SK-N-SH (cell line): Measurements from ENCODE around the gene PHKA2. TPM values are rescaled to one million over a fixed set of nuclear protein-coding genes. Genes with fewer than 3 reads are reported as not detected.

Experiments used
- CTCF ChIA-PET: fragments of 300-600, 350-600 bp; formaldehyde crosslinking; extraction: SDS; loops from one replicate; lab custom pipeline; 2021; lab: Yijun Ruan, JAX
- POLR2A ChIA-PET: fragments of 350-600 bp; sonication (Branson Sonifier 250); formaldehyde crosslinking; extraction: SDS; loops from one replicate; lab custom pipeline; 2020; ENCODE audit warnings: antibody characterized with exemption, inconsistent platforms; lab: Yijun Ruan, JAX
- DNase-seq: peaks from one replicate; pipeline ENCODE4 v3.0.0; 2012
- H2AFZ ChIP-seq: fragments of 200-600 bp; sonication (generic); 2 replicates; pipeline ENCODE4 v1.8.1; 2016; ENCODE audit warnings: antibody characterized with exemption, mild to moderate bottlenecking, low read depth
- H3F3A ChIP-seq: fragments of 200-600 bp; sonication (generic); replicated peaks from 2 replicates; pipeline ENCODE3; 2016; ENCODE audit warnings: antibody characterized with exemption, mild to moderate bottlenecking; ENCODE audit not compliant: insufficient read depth
- H3K27ac ChIP-seq, 2 experiments: fragments of 200-500 bp in 1 of 2; fragments of 200-600 bp in 1 of 2; sonication (Bioruptor generic) in 1 of 2; sonication (generic), shearing (Covaris generic) in 1 of 2; 2 replicates each; pipeline versions ENCODE4 v1.5.1 to v1.6.1; 2014 to 2016; ENCODE audit warnings: low read depth in 2 of 2, inconsistent platforms in 1 of 2, low read length in 1 of 2, mild to moderate bottlenecking in 1 of 2, mixed read lengths in 1 of 2
- H3K27me3 ChIP-seq: fragments of 200-600 bp; sonication (generic), shearing (Covaris generic); 2 replicates; pipeline ENCODE4 v1.6.1; 2016; ENCODE audit warnings: mixed run types; ENCODE audit not compliant: insufficient read depth
- H3K36me3 ChIP-seq, 2 experiments: fragments of 200-500 bp in 1 of 2; fragments of 200-600 bp in 1 of 2; sonication (Bioruptor generic) in 1 of 2; sonication (generic) in 1 of 2; replicated peaks in 1 of 2; 2 replicates each; pipeline versions ENCODE3 to v1.5.1; 2014 to 2016; ENCODE audit warnings: low read length in 1 of 2, mild to moderate bottlenecking in 1 of 2; ENCODE audit not compliant: insufficient read depth in 2 of 2, control insufficient read depth in 1 of 2
- H3K4me1 ChIP-seq, 2 experiments: fragments of 200-500 bp in 1 of 2; fragments of 200-600 bp in 1 of 2; sonication (Bioruptor generic) in 1 of 2; sonication (generic), shearing (Covaris generic) in 1 of 2; 2 replicates each; pipeline versions ENCODE4 v1.5.1 to v1.6.1; 2014 to 2016; ENCODE audit warnings: low read depth in 1 of 2, low read length in 1 of 2, mixed run types in 1 of 2; ENCODE audit not compliant: insufficient read depth in 2 of 2, control insufficient read depth in 1 of 2
- H3K4me2 ChIP-seq: fragments of 200-600 bp; sonication (generic), shearing (Covaris generic); 2 replicates; pipeline ENCODE4 v1.6.1; 2017; ENCODE audit warnings: mixed run types
- H3K4me3 ChIP-seq, 2 experiments: fragments of 200-500 bp in 1 of 2; fragments of 200-600 bp in 1 of 2; sonication (Bioruptor generic) in 1 of 2; sonication (generic), shearing (Covaris generic) in 1 of 2; 2 replicates each; pipeline versions ENCODE4 v1.5.1 to v1.8.1; 2014 to 2016; ENCODE audit warnings: low read depth in 2 of 2, inconsistent platforms in 1 of 2, low read length in 1 of 2, mild to moderate bottlenecking in 1 of 2, mixed read lengths in 1 of 2, moderate library complexity in 1 of 2
- H3K79me2 ChIP-seq: fragments of 200-600 bp; sonication (generic); 2 replicates; pipeline ENCODE4 v1.8.1; 2017; ENCODE audit warnings: mild to moderate bottlenecking; ENCODE audit not compliant: insufficient read depth
- H3K9ac ChIP-seq: fragments of 200-600 bp; sonication (generic); 2 replicates; pipeline ENCODE4 v1.6.1; 2017; ENCODE audit warnings: mixed run types
- H3K9me2 ChIP-seq: fragments of 200-600 bp; sonication (generic); 2 replicates; pipeline ENCODE4 v1.6.1; 2017; ENCODE audit warnings: mixed run types
- H3K9me3 ChIP-seq: fragments of 200-600 bp; sonication (generic); 2 replicates; pipeline ENCODE4 v1.6.1; 2017; ENCODE audit warnings: mixed run types, mild to moderate bottlenecking, moderate library complexity
- H4K20me1 ChIP-seq: fragments of 200-600 bp; sonication (generic); 2 replicates; pipeline ENCODE4 v1.6.1; 2017; ENCODE audit warnings: mild to moderate bottlenecking, mixed run types; ENCODE audit not compliant: insufficient read depth
- CHD2 ChIP-seq: fragments of 150-350 bp; IDR thresholded peaks from 2 replicates; pipeline ENCODE4 v1.6.1; 2018; ENCODE audit warnings: low read length; ENCODE audit not compliant: partially characterized antibody
- EP300 ChIP-seq, 2 experiments: IDR thresholded peaks; 2 replicates each; pipeline versions ENCODE4 v1.4.0 to v1.6.1; 2012; ENCODE audit warnings: borderline replicate concordance in 1 of 2, low read depth in 1 of 2, low read length in 1 of 2
- EZH2phosphoT487 ChIP-seq: fragments of 200-600 bp; sonication (generic); IDR thresholded peaks from 2 replicates; pipeline ENCODE4 v1.6.1; 2017; ENCODE audit warnings: low read depth, mixed run types, mild to moderate bottlenecking, antibody characterized with exemption, moderate library complexity, borderline replicate concordance
- FOSL2 ChIP-seq: IDR thresholded peaks from 2 replicates; pipeline ENCODE4 v1.4.0; 2012; ENCODE audit warnings: low read depth, mild to moderate bottlenecking, moderate library complexity, borderline replicate concordance
- FOXM1 ChIP-seq: IDR thresholded peaks from 2 replicates; pipeline ENCODE4 v1.4.0; 2012; ENCODE audit warnings: low read depth, mild to moderate bottlenecking
- GABPA ChIP-seq: IDR thresholded peaks from 2 replicates; pipeline ENCODE4 v1.4.0; 2012; ENCODE audit warnings: low read depth, mild to moderate bottlenecking
- GATA2 ChIP-seq: sonication (generic); formaldehyde crosslinking; IDR thresholded peaks from 2 replicates; pipeline ENCODE4 v1.5.0; 2020; ENCODE audit warnings: mild to moderate bottlenecking, missing genetic modification reagents
- MXI1 ChIP-seq: IDR thresholded peaks from 2 replicates; pipeline ENCODE4 v1.6.1; 2012; ENCODE audit warnings: mild to moderate bottlenecking, low read depth, low read length, improper control_type of control experiment
- NRF1 ChIP-seq: IDR thresholded peaks from 2 replicates; pipeline ENCODE4 v1.6.1; 2012; ENCODE audit warnings: low read depth, mild to moderate bottlenecking, low read length
- POLR2AphosphoS5 ChIP-seq: IDR thresholded peaks from 2 replicates; pipeline ENCODE4 v1.6.1; 2012; ENCODE audit warnings: low read depth, low read length
- RCOR1 ChIP-seq: fragments of 150-350 bp; IDR thresholded peaks from 2 replicates; pipeline ENCODE4 v1.6.1; 2017; ENCODE audit warnings: antibody characterized with exemption, low read length
- SIN3A ChIP-seq: IDR thresholded peaks from 2 replicates; pipeline ENCODE4 v1.6.1; 2012; ENCODE audit warnings: low read depth, mild to moderate bottlenecking, low read length, moderate library complexity, borderline replicate concordance
- TAF1 ChIP-seq: IDR thresholded peaks from 2 replicates; pipeline ENCODE4 v1.6.1; 2012; ENCODE audit warnings: low read depth, mild to moderate bottlenecking, low read length, moderate library complexity, borderline replicate concordance
- YY1 ChIP-seq: IDR thresholded peaks from 2 replicates; pipeline ENCODE4 v1.4.0; 2012; ENCODE audit warnings: low read depth, mild to moderate bottlenecking
- WGBS: methylation state at CpG from one replicate; pipeline ENCODE4 v1.1.6; 2017; ENCODE audit warnings: low lambda C conversion rate; 5-methylcytosine and 5-hydroxymethylcytosine counted together
- polyA plus RNA-seq, 3 experiments: library from polyadenylated mRNA; depleted of rRNA; stranded (reverse); fragments of >200 nt; gene quantifications; 2 replicates each; pipeline ENCODE4 v1.2.3, GENCODE V29; 2012
- TF ChIP-seq, protein P1 (sequence below): IDR thresholded peaks from 2 replicates; pipeline ENCODE4 v1.4.0; 2012; ENCODE audit warnings: low read depth
- TF ChIP-seq, protein P2 (sequence below): fragments of 200-600 bp; sonication (generic); IDR thresholded peaks from 2 replicates; pipeline ENCODE4 v1.6.1; 2017; ENCODE audit warnings: antibody characterized with exemption, mild to moderate bottlenecking, moderate library complexity
- TF ChIP-seq, protein P3 (sequence below): fragments of 150-350 bp; IDR thresholded peaks from 2 replicates; pipeline ENCODE4 v1.6.1; 2017; ENCODE audit warnings: antibody characterized with exemption, low read length, low read depth, borderline replicate concordance
- TF ChIP-seq, protein P4 (sequence below): IDR thresholded peaks from 2 replicates; pipeline ENCODE4 v1.4.0; 2012; ENCODE audit warnings: low read depth, borderline replicate concordance

Gene PHKA2
- polyA plus RNA-seq, 1 of the 3 experiments (the other 2 are of a cell fraction), result 20.5 TPM

DNA sequence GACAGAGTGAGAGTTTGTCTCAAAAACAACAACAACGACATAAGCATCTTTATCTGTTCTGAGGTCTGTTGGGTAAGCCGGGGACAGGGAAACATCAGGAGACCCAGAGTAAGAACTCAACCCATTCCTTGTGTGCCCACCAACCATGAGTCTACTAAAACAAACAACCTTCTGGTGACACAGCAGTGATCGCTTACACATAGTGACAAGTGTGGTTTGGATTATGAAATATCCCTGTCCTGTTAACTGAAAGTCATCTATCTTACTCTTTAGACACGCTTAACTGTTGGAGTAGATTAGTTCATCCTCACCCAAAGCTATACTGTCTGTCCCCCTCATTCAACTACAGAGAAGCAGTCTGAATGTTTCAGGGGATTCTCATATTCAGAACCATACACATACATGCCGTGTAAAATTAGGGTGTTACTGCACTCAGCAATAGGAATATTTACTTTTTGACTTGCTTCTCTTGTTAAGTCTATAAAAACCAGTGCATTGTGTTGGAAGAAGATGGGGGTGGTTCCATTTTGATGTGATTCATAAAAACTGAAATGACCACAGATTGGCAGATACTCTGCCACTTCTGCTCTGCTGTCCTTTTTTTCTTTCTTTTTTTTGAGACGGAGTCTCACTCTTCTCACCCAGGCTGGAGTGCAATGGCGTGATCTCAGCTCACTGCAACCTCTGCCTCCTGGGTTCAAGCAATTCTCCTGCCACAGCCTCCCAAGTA is 27.4 kb downstream of the PHKA2 start:
- no peak overlapping the region for H2AFZ ChIP-seq
- H3K9me2 ChIP-seq, result no peaks in the 10 kb centered on the region
- no peaks in the 10 kb centered on the region for H3K36me3 ChIP-seq
- no peak for DNase-seq
- no peak overlapping the region for H3K4me2 ChIP-seq
- no peaks in the 10 kb centered on the region for H4K20me1 ChIP-seq
- H3K79me2 ChIP-seq, result no peaks in the 10 kb centered on the region
- H3K27me3 ChIP-seq, result no peaks in the 10 kb centered on the region
- ChIA-PET POLR2A (no interaction called here), CTCF (interaction anchor here (1.4 kb wide), 1 partner anchor 377 kb away, joined by 4 read pairs; no protein-coding TSS in a partner anchor)
- no peak overlapping the region for H3K9ac ChIP-seq
- 54% methylated on average over 7 of the region's 7 CpGs for WGBS
- TF ChIP-seq FOSL2 (no peak), SIN3A (no peak), GABPA (no peak), POLR2AphosphoS5 (no peak), GATA2 (CRISPR knock-in tag) (no peak), FOXM1 (no peak), NRF1 (no peak), EP300 (IDR thresholded peaks at IDR 0.05; ENCODE audit: borderline replicate concordance in 1 of 2, low read depth in 1 of 2, low read length in 1 of 2) (no peak), EZH2phosphoT487 (no peak), YY1 (no peak), TAF1 (no peak)
- TF ChIP-seq, protein P1, sequence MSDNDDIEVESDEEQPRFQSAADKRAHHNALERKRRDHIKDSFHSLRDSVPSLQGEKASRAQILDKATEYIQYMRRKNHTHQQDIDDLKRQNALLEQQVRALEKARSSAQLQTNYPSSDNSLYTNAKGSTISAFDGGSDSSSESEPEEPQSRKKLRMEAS, result no peak
- TF ChIP-seq, protein P2, sequence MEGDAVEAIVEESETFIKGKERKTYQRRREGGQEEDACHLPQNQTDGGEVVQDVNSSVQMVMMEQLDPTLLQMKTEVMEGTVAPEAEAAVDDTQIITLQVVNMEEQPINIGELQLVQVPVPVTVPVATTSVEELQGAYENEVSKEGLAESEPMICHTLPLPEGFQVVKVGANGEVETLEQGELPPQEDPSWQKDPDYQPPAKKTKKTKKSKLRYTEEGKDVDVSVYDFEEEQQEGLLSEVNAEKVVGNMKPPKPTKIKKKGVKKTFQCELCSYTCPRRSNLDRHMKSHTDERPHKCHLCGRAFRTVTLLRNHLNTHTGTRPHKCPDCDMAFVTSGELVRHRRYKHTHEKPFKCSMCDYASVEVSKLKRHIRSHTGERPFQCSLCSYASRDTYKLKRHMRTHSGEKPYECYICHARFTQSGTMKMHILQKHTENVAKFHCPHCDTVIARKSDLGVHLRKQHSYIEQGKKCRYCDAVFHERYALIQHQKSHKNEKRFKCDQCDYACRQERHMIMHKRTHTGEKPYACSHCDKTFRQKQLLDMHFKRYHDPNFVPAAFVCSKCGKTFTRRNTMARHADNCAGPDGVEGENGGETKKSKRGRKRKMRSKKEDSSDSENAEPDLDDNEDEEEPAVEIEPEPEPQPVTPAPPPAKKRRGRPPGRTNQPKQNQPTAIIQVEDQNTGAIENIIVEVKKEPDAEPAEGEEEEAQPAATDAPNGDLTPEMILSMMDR, result no peak
- TF ChIP-seq, protein P3, sequence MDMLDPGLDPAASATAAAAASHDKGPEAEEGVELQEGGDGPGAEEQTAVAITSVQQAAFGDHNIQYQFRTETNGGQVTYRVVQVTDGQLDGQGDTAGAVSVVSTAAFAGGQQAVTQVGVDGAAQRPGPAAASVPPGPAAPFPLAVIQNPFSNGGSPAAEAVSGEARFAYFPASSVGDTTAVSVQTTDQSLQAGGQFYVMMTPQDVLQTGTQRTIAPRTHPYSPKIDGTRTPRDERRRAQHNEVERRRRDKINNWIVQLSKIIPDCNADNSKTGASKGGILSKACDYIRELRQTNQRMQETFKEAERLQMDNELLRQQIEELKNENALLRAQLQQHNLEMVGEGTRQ, result no peak
- H3F3A ChIP-seq, result no peaks in the 10 kb centered on the region
- H3K9me3 ChIP-seq, result no peaks in the 10 kb centered on the region
- H3K4me1 ChIP-seq, result peaks cover 0 to 8% of the 10 kb centered on the region in 2 experiments; a peak in 1 of 4 replicates
- no peak overlapping the region for H3K27ac ChIP-seq
- H3K4me3 ChIP-seq, result no peak overlapping the region

DNA sequence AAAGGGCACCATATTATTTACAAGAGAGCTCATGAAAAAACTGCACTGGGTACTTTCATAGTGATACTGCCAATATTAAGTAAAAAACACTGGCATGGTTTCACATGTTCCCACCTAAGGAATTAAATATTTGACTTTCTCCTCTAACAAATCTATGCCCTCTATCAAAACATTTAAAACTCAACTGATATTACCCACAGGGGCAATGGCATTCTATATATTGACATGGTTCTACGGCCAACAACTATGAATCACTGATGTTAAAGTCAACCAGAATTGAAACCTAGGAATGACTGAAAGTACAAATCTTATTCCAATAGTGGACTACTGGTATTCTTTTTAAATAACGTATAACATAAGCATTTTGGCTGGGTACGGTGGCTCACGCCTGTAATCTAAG is 28.2 kb downstream of the PHKA2 start:
- no peak for DNase-seq
- no peaks in the 10 kb centered on the region for H4K20me1 ChIP-seq
- no peaks in the 10 kb centered on the region for H3K79me2 ChIP-seq
- H3K4me3 ChIP-seq, result no peak overlapping the region
- H3K9ac ChIP-seq, result no peak overlapping the region
- H2AFZ ChIP-seq, result no peak overlapping the region
- WGBS, result 51% methylated on average over 4 of the region's 4 CpGs
- H3K4me2 ChIP-seq, result no peak overlapping the region
- no peaks in the 10 kb centered on the region for H3K9me2 ChIP-seq
- POLR2A ChIA-PET, result no interaction called here
- H3F3A ChIP-seq, result no peaks in the 10 kb centered on the region
- H3K4me1 ChIP-seq, result peaks cover 0 to 8% of the 10 kb centered on the region in 2 experiments; a peak in 1 of 4 replicates
- no peaks in the 10 kb centered on the region for H3K9me3 ChIP-seq
- H3K27ac ChIP-seq, result no peak overlapping the region
- CTCF ChIA-PET, result interaction anchor here (0.8 to 1.3 kb wide), 2 partner anchors 8 to 14 kb away, joined by 3 read pairs; no protein-coding TSS in a partner anchor
- no peaks in the 10 kb centered on the region for H3K36me3 ChIP-seq
- H3K27me3 ChIP-seq, result no peaks in the 10 kb centered on the region
- TF ChIP-seq CHD2, result no peak
- TF ChIP-seq, protein P4, sequence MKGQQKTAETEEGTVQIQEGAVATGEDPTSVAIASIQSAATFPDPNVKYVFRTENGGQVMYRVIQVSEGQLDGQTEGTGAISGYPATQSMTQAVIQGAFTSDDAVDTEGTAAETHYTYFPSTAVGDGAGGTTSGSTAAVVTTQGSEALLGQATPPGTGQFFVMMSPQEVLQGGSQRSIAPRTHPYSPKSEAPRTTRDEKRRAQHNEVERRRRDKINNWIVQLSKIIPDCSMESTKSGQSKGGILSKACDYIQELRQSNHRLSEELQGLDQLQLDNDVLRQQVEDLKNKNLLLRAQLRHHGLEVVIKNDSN, result no peak
- TF ChIP-seq, protein P3, result no peak
- no peak for TF ChIP-seq FOXM1
- TF ChIP-seq, protein P1, result no peak
- TF ChIP-seq RCOR1, result no peak
- TF ChIP-seq MXI1, result no peak
